HG03439 (cell line): ENCODE results near the gene CD63.

Experiments used
- ATAC-seq: cut with Tn5 transposase; IDR thresholded peaks from one replicate; pipeline ENCODE4 v1.9.1; 2021; ENCODE audit warnings: mild to moderate bottlenecking, moderate library complexity; ENCODE audit not compliant: unreplicated experiment

Gene CD63

GRCh38 chr12:55741931-55742680 lies 13.3 kb upstream of the CD63 start:
- ATAC-seq = no peak

DNA sequence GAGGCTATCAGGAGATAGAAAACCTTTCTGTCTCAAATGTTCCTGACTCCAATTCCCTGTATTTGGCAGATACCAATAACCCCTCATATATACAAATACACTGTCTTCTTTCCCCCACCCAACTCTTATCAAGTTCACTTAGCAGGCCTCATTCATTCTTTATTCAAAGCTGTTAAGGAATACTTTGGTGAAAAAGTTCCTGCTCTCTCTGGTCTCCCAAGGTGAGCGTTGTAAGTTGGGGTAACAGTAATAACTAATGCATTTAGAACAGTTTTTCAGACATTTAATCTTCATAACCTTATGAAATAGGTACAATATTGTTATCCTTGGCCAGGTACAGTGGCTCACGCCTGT lies 10.2 kb upstream of the CD63 start:
- ATAC-seq = no peak

DNA sequence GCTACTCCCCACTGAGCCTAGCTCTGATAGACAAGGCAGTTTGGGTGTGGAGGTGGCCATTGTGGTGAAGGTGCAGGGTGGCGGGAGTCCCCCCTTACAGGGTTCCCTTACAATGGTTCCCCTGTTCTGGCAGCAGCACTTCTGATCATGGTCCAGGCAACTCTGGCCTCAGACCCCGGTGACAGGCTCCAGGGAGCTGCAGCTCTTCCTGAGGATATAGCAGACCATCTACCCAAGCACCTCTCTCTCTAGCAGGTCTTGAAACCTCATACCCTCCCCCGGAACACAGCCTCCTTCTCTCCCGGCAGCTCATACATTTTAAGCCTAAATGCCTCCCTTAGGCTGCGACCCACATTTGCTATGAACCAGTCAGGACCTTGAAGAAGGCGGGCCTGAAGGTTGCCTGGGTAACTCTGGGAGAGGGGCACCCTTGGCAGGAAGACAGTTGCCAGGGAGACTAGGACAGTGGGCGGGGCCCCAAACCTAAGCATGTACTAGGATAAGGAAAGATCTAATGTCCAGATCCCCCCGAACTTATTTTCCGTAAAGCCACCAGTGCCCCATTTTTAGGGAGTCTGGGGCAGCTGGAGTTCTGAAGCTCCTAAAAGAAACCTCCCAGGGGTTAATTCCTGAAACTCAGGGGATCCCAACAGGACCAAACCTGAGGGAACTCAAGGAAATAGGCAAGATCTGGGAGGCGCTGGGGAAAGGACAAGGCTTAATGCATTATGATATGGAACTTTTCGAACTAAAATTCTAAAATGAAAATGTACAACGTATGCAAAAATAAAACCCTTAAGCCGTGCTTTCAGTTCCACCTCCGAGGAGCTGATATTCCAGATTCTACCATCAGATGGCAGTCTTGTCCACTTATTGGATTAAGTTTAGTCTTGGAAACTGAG lies 9.6 kb upstream of the CD63 start:
- peak; percentile 86 for ATAC-seq

DNA sequence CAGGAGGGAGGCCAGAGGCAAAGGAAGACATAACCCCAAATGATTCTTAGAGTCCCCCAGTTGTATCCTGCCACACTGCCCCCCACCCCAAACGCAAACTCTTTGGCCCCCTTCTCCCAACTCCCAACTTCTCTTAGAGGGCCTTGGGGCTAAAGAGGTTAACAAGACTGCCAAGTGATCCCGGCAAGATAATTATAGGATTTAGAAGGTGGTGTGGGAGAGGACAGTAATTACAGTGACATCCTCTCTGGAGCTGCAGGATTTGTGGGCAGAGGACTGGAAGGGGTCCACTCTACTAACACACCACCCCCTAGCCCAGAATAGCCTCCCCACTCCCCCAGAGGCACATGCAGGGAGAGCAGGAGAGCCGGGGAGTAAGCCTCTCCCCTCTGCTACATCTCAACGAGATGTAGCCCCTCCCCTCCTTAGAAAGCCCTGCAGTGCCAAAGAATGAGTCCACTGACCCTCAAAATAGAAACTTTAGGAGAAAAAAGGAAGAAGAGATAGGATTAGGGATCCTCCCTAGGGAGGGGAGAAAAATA lies 8.8 kb upstream of the CD63 start:
- no peak for ATAC-seq

DNA sequence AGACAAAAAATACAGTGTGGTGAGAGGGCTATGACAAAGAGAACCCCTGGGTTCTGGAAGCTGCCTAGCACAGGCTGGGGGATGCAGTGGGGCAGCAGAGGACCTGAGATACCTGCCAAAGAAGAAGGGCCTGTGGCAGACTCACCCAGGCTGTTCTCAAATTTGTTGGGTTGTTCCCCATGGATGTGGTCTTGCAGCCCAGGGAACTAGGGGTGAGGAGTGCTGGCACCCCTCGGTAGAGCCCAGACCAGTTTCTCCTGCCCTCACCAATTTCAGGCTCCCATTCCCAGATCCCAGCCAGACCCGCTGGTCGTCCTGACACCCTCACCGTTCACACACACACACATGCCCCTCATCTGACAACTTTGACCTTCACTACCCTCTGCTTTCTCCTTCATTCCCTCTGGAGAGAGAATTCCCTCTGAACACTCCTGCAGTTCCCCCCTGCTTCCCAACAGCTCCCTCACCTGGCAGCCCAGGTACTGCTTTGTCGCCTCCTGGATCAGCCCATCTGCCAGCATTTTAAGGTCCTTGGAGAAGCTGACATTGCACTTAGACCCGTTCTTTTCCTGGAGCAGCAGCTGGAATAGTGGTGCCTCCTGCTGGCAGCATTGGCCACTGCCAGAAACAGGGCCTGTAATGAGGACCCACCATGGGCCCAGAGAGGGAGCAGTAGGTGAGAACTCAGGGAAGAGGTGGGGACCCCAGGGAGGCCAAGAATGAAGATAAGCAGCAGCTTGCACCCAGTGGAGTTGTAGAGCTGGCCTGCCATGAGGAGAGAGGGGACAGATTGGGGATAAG lies 8.2 kb upstream of the CD63 start:
- no peak for ATAC-seq

DNA sequence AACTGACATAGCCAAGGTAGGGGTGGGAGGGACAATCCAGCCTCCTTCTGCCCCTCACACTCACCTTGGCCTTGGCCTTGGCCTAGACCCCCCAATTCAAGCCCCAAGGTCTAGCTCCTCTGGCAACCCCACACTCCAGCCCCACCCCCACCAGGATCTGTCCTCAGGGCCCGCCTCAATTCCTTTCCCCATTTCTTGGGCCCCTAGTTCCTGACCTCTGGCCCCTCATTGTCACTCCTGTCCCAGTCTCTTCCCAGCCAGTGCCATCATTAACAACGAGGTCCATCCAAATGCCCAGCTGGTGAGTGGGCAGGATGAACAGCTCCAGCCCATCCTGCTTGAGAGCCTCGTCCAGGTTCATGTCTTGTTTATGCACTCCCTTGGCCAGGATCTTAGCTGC lies 7.3 kb upstream of the CD63 start:
- ATAC-seq = no peak

GRCh38 chr12:55734595-55734994 lies 5.8 kb upstream of the CD63 start:
- no peak for ATAC-seq

- no peak for ATAC-seq
These were observed 5.0 kb upstream of the CD63 start for GRCh38 chr12:55733858-55734257.

- no peak for ATAC-seq
These were observed 4.3 kb upstream of the CD63 start for GRCh38 chr12:55733021-55733555.

DNA sequence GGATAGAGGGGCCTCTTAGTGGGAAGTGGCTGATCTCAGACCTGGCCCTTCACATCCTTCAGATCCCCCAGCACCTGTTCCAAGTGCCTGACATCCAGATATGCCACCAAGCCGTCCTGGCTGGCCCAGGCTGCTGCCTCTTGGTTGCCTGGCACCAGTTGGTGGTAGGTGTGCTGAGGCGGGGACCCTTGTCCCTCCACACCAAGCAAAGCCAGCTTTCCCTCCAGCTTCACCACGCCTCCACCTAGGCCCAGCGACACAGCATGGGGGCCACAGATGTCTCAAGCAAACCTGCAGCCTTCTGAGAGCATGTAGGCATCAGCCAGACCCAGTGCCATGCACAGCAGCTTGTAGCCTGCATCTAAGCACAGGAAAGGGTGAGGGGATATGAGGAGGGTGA lies 3.5 kb upstream of the CD63 start:
- no peak for ATAC-seq

- ATAC-seq = peak; percentile 31
These were observed 1.3 kb upstream of the CD63 start for GRCh38 chr12:55729819-55730818.

DNA sequence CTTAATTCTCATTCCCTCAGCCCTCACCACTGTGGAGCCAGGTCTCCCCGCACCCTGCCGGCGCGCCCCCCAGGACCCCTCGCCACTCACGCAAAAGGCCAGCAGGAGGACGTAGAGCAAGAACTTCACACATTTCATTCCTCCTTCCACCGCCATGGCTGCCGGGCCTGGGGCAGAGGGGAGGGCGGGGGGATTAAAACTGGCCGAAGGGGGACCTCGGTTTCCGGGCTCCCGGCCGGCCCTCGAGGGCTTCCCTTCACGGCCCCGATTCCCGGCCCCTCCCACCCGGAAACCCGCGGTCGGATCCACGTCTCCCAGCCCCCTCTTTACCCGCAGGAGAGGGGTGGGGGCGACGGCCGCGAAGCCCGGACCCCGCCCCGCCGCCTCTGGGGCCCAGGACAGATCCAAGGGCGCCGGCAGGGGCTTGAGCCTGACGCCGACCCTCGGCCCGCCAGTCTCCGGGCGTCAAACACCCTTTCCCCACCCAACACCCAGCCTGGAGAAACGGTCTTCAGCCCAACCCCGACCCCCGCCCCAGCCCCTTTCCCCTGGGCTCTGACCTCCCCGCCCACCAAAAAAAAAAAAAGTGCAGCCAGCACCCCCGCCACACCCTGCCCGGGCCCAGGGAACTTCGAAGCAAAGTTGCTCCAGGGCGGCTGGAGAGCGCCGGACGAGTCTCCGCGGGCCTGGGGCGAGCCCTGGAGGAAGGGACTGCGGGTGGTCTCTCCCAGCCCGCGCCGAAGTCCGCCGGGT lies 447 bp downstream of the CD63 start:
- peak; percentile 25 for ATAC-seq

GRCh38 chr12:55727643-55728185 lies 1.1 kb downstream of the CD63 start:
- no peak for ATAC-seq

GRCh38 chr12:55726971-55727370 lies 1.8 kb downstream of the CD63 start:
- ATAC-seq = no peak

DNA sequence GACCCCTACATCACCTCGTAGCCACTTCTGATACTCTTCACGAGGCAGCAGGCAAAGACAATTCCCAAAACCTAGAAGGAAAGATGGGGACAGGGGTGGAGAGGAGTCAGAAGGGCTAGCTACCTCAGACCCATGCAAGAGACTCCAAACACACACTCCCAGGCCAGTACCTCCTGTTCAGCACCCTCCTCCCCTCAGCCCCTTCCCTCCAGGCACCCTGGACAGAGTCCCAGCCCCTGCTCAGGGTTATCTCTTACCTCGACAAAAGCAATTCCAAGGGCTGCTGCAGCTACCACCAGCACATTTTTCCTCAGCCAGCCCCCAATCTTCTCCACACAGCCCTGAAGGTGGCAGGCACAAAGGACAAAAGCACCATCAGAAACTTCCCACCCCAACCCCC lies 3.3 kb downstream of the CD63 start:
- ATAC-seq = no peak

GRCh38 chr12:55724940-55725309 lies 3.9 kb downstream of the CD63 start:
- no peak for ATAC-seq

- no peak for ATAC-seq
These were observed 4.4 kb downstream of the CD63 start for GRCh38 chr12:55724226-55724939.
